Activated T-cell treated with anti-CD3 and anti-CD28 coated beads, Interleukin-2, amount 50 U/mL, for 4 hours (primary cell): ENCODE measurements around the gene EMB. TPM values are rescaled to one million over a fixed set of nuclear protein-coding genes. Genes with fewer than 3 reads are reported as not detected.
"Not testable (repeated sequence)": the region's sequence is repeated elsewhere in the genome, so short reads cannot be mapped to it uniquely, and the experiment has no call there.

ENCODE experiments used
- ATAC-seq, 2 donors: fragments of 200-7000 bp; cut with Tn5 transposase; one replicate each; pipeline ENCODE4 v1.10.0; 2021
- DNase-seq: peaks from one replicate; pipeline ENCODE4 v3.0.0-alpha.2; 2020
- H3K27me3 Mint-ChIP-seq: one replicate; pipeline ENCODE4 v1.8.0; 2021; ENCODE audit warnings: low read depth, mixed read lengths
- H3K36me3 Mint-ChIP-seq: one replicate; pipeline ENCODE4 v1.8.0; 2022; ENCODE audit warnings: mixed read lengths; ENCODE audit not compliant: insufficient read depth
- H3K4me1 Mint-ChIP-seq: one replicate; pipeline ENCODE4 v1.8.0; 2021; ENCODE audit warnings: low read depth, mixed read lengths
- H3K4me3 Mint-ChIP-seq: one replicate; pipeline ENCODE4 v1.8.0; 2021; ENCODE audit warnings: mild to moderate bottlenecking, moderate library complexity, mixed read lengths
- H3K9me3 Mint-ChIP-seq: one replicate; pipeline ENCODE4 v1.8.0; 2021; ENCODE audit warnings: mixed read lengths
- total RNA-seq, 3 donors: library from RNA; stranded (reverse); gene quantifications; one replicate each; pipeline ENCODE4 v1.2.1, GENCODE V29; 2021

EMB gene
- total RNA-seq, 3 donors from 2014 or later: 42.1 to 61.6 (median 57.2) TPM

DNA sequence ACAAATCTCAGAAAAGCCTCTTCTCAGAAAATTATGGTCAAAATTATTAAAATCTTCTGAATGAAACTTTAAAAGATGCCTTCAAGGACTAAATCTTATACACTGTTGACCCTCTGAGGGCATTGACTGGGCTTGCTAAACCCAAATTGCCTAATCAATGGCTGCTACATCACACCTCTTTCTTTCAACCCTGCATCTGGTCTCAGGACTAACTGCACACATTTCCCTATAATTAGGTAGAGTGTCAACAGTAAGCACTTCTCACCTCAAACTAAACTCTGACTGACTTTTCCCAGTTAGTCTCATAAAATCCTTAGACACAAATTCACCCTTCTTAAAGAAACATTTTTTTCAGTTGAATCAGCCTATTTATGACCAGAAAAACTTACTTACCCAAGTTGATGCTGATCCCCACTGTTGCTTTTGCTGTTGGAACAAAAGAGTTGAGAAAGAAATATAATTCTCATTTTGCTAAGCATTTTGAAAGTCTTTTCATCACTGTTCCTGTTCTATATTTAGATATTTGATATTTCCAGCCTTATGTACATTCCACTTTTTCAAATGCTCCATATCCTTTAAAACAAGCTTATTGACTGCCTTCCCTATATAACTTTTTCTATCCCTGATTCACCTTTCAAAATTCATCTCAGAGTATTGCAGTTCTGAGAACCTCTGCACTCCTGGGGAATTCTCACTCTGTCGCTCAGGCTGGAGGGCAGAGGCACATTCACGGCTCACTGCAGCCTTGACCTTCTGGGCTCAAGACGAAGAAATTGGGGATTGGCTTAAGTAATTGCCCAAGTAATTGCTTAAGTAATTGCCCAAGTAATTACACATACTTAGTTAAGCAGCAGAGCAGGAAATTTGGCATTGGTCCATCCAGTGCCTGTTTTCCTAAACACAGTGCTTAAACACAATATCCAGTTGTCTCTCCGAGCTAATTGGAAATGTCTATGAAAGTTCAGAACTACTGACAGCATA is 1.8 kb upstream of the EMB start:
- not testable (repeated sequence) for H3K27me3 Mint-ChIP-seq, ATAC-seq, H3K9me3 Mint-ChIP-seq, H3K36me3 Mint-ChIP-seq, DNase-seq
- Mint-ChIP-seq H3K4me1 (peaks cover 78% of the 10 kb centered on the region), H3K4me3 (peak overlapping the region; percentile 47)

DNA sequence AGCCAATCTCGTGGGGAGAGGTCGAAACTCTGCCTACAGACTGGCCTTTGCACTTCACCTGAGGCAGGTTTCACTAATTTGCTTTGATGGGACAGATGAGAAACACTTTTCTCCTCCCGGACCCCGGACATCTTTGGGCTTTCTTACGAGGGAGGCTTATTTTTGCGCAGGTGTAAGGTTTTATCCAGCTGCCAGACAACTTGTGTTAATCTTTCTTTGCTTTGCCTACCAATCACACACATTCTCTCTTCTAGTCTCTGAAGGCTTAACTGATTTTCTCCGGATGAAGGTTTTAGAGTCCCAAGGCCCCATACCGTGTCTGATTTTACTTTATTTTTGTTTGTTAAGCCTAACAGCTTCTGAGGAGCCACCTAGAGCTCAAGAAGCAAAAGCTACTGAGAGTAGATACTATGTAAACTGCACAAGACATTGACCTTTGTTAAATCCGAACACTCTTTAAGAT is 436 bp upstream of the EMB start:
- DNase-seq: no peak
- H3K4me3 Mint-ChIP-seq: peak overlapping the region; percentile 94
- peaks cover 77% of the 10 kb centered on the region for H3K4me1 Mint-ChIP-seq
- ATAC-seq: peak in 1 of 2 donors; percentile 1
- H3K9me3 Mint-ChIP-seq: no peaks in the 10 kb centered on the region
- peaks cover 1% of the 10 kb centered on the region for H3K36me3 Mint-ChIP-seq
- H3K27me3 Mint-ChIP-seq: no peaks in the 10 kb centered on the region

GRCh38 chr5:50439221-50439620 is 1.9 kb downstream of the EMB start:
- Mint-ChIP-seq H3K4me3 (peak overlapping the region; percentile 94), H3K4me1 (peaks cover 79% of the 10 kb centered on the region), H3K27me3 (no peaks in the 10 kb centered on the region), H3K9me3 (no peaks in the 10 kb centered on the region), H3K36me3 (peaks cover 9% of the 10 kb centered on the region)
- ATAC-seq (no peak), DNase-seq (no peak)

DNA sequence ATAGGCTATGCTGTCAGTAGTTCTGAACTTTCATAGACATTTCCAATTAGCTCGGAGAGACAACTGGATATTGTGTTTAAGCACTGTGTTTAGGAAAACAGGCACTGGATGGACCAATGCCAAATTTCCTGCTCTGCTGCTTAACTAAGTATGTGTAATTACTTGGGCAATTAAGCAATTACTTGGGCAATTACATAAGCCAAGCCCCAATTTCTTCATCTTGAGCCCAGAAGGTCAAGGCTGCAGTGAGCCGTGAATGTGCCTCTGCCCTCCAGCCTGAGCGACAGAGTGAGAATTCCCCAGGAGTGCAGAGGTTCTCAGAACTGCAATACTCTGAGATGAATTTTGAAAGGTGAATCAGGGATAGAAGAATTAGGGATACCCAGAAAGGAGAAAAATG is 3.0 kb downstream of the EMB start:
- not testable (repeated sequence) for H3K9me3 Mint-ChIP-seq, DNase-seq, H3K36me3 Mint-ChIP-seq, ATAC-seq, H3K27me3 Mint-ChIP-seq
- Mint-ChIP-seq H3K4me3 (peak overlapping the region; percentile 29), H3K4me1 (peaks cover 86% of the 10 kb centered on the region)

GRCh38 chr5:50435168-50435567 is 5.9 kb downstream of the EMB start:
- Mint-ChIP-seq H3K9me3 (no peaks in the 10 kb centered on the region), H3K27me3 (no peaks in the 10 kb centered on the region), H3K4me1 (peaks cover 88% of the 10 kb centered on the region), H3K4me3 (peak overlapping the region; percentile 54), H3K36me3 (peaks cover 9% of the 10 kb centered on the region)
- DNase-seq (no peak), ATAC-seq (peak; percentile 81 to 86)

DNA sequence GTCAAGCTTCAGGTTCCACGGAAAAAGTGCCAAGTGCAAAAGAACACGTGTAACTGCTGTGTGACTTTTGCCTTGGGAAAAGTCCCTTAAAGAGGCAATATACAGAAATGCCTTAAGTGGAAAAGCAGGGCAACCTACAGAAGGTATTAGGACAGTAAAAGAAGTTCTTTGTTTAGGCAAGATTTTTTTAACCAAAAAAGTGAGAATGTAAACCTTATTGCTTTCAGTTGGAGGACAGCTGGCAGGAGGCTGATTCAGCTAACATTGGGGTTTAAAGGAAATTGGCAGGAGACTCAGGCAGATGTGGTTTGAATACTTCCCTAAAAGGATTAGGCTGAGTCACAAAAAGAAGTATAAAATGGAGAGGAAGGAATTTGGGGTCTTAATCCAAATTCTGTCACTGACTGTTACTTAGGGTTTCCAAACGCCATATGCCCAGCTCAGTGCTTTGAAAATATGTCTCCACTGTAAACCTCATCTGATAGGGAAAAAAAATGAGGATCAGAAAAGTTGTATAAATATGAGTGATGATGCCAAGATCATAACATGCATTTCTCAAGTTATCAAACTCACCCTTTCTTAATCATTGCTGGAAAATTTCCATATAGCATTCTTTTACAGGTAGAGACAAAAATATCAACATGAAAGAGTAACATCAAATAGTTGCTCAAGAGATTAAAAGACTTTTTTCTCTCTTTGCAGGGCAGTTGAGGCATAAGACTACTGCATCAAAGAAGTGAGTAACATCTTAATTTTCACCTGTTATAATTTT is 9.8 kb downstream of the EMB start:
- H3K9me3 Mint-ChIP-seq: not testable (repeated sequence)

DNA sequence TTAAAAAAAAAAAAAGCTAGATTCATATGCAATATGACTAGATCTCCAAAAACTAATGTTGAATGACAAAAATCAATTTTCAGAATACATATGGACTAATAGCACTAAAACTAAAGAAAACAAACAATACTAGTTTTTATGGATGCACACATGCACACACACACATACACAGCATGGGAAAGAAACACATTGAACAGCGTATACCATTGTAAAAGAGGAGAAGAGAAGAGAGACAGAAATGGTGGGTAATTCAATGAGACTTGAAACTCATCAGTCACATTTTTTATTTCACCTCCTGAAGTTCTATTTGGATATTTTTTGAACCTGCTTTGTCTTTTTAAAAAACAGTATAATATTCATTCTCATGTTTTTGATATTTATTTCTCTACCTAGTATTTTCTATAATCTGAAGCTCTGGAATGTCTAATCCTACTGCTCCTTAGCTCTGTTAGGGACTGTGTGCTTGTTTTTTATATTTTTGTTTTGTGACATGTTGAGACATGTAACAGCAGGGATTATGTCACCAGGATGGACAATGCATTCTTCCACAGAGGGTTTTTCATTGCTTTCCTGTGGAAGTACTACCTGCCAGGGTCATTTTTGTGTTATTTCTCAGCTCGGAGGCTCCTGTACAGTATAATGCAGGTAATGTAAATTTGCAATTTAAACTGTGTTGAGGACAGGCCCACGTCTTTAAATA is 17.8 kb downstream of the EMB start:
- H3K9me3 Mint-ChIP-seq, H3K27me3 Mint-ChIP-seq, H3K4me3 Mint-ChIP-seq, DNase-seq, ATAC-seq: not testable (repeated sequence)
- Mint-ChIP-seq H3K4me1 (peaks cover 63% of the 10 kb centered on the region), H3K36me3 (peaks cover 42% of the 10 kb centered on the region)

More for the DNA sequence above, 9.8 kb downstream of the EMB start:
- H3K27me3 Mint-ChIP-seq, ATAC-seq, DNase-seq, H3K4me3 Mint-ChIP-seq: not testable (repeated sequence)
- H3K4me1 Mint-ChIP-seq: peaks cover 82% of the 10 kb centered on the region
- H3K36me3 Mint-ChIP-seq: peaks cover 18% of the 10 kb centered on the region

GRCh38 chr5:50421184-50421950 is 19.7 kb downstream of the EMB start:
- not testable (repeated sequence) for DNase-seq, ATAC-seq, H3K27me3 Mint-ChIP-seq, H3K4me3 Mint-ChIP-seq, H3K9me3 Mint-ChIP-seq
- Mint-ChIP-seq H3K4me1 (peaks cover 61% of the 10 kb centered on the region), H3K36me3 (peaks cover 29% of the 10 kb centered on the region)

GRCh38 chr5:50420343-50420935 is 20.6 kb downstream of the EMB start:
- DNase-seq (no peak), ATAC-seq (no peak)
- Mint-ChIP-seq H3K9me3 (no peaks in the 10 kb centered on the region), H3K27me3 (no peaks in the 10 kb centered on the region), H3K4me3 (no peak overlapping the region), H3K36me3 (peaks cover 27% of the 10 kb centered on the region), H3K4me1 (peaks cover 65% of the 10 kb centered on the region)

GRCh38 chr5:50419656-50420055 is 21.4 kb downstream of the EMB start:
- DNase-seq, H3K27me3 Mint-ChIP-seq, ATAC-seq: not testable (repeated sequence)

DNA sequence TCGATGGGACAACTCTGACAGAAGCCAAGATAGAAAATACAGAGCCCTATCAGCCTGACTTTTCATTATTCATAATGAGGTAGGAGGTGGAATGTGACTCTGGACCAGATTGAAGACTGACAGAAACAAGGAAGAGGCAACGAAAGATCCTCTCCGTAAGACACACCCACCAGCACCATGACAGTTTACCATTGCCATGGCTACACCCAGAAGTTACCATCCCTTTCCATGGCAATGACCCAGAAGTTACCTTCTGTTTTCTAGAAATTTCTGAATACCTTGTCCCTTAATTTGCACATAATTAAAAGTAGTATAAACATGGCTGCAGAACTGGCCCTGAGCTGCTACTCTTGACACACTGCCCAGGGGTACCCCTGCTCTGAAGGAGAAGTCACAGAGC is 24.5 kb downstream of the EMB start:
- H3K27me3 Mint-ChIP-seq, DNase-seq, H3K9me3 Mint-ChIP-seq: not testable (repeated sequence)
- Mint-ChIP-seq H3K4me3 (peak overlapping the region; percentile 4), H3K4me1 (peaks cover 76% of the 10 kb centered on the region), H3K36me3 (peaks cover 16% of the 10 kb centered on the region)
- ATAC-seq: peak in 1 of 2 donors; percentile 25

More at GRCh38 chr5:50419656-50420055, 21.4 kb downstream of the EMB start:
- H3K4me3 Mint-ChIP-seq, H3K9me3 Mint-ChIP-seq: not testable (repeated sequence)
- peaks cover 19% of the 10 kb centered on the region for H3K36me3 Mint-ChIP-seq
- peaks cover 66% of the 10 kb centered on the region for H3K4me1 Mint-ChIP-seq

- no peak for DNase-seq
- Mint-ChIP-seq H3K4me3 (no peak overlapping the region), H3K4me1 (peaks cover 78% of the 10 kb centered on the region), H3K36me3 (peaks cover 13% of the 10 kb centered on the region), H3K9me3 (no peaks in the 10 kb centered on the region), H3K27me3 (no peaks in the 10 kb centered on the region)
- ATAC-seq: peak in 1 of 2 donors; percentile 10
Measured at GRCh38 chr5:50415912-50416311, 25.2 kb downstream of the EMB start.

DNA sequence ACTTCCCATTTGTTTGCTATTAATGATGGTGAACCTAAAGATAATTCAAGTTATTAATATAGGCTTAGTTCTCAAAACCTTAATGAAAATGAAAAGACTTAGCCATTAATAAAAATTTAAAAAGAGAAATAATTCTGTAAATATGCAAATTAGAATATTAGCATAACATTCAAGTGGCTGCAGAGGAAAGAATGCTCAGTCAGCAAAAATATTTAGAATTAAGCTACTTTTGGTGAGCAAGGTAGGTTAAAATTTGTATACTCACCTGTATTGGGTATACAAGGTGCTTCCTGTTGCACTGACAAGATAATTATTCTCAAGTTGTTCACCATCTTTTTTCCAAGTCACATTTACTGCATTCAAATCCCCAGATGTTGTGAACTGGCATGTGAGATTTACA is 30.2 kb downstream of the EMB start:
- DNase-seq, H3K9me3 Mint-ChIP-seq, H3K27me3 Mint-ChIP-seq, ATAC-seq, H3K4me3 Mint-ChIP-seq: not testable (repeated sequence)
- H3K36me3 Mint-ChIP-seq: peaks cover 18% of the 10 kb centered on the region
- H3K4me1 Mint-ChIP-seq: peaks cover 67% of the 10 kb centered on the region
